ENCODE results near the gene TPRA1. TPM values are rescaled to one million over a fixed set of nuclear protein-coding genes. Genes with fewer than 3 reads are reported as not detected.

Gene TPRA1
- total RNA-seq, 1 experiment from 2014 or later = 20.0 TPM

DNA sequence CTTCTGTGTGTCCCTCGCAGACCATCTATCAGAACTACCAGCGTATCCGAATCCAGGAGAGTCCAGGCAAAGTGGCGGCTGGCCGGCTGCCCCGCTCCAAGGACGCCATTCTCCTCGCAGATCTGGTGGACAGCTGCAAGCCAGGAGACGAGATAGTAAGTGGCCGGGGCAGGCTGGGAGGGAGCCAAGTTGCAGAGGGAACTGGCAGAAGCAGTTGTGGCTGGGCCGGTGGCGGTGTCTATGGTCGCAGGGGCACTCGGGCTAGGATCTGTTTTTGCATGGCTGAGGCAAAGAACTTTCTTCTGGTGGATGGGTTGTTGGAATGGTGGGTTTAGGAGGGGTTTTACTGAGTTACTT lies 17.8 kb upstream of the TPRA1 start:
- no peak for DNase-seq
- no peak overlapping the region for H3K4me3 Mint-ChIP-seq
- no peaks in the 10 kb centered on the region for H3K4me1 Mint-ChIP-seq
- Histone ChIP-seq H3K56ac (ENCODE audit: insufficient read length, low read depth, low read length) (no peak overlapping the region), H2BK5ac (ENCODE audit: insufficient read length, low read length) (no peak overlapping the region), H2BK120ac (ENCODE audit: low read depth, low read length, poor library complexity, severe bottlenecking) (no peak overlapping the region), H2BK15ac (ENCODE audit: low read depth, low read length) (no peak overlapping the region), H3K27ac (ENCODE audit: insufficient read length, low read depth, low read length) (no peak overlapping the region), H3K79me1 (ENCODE audit: insufficient read depth, low read depth, low read length, poor library complexity, severe bottlenecking) (peaks cover 5% of the 10 kb centered on the region), H3K18ac (ENCODE audit: insufficient read length, low read depth, low read length) (no peak overlapping the region), H3K4me1 (ENCODE audit: insufficient read depth, low read length) (no peaks in the 10 kb centered on the region), H2AFZ (ENCODE audit: low read length) (no peak overlapping the region), H3K79me2 (ENCODE audit: insufficient read depth, low read length) (no peaks in the 10 kb centered on the region), H3K23me2 (ENCODE audit: insufficient read length, low read depth, low read length, poor library complexity, severe bottlenecking) (no peaks in the 10 kb centered on the region), H4K91ac (ENCODE audit: insufficient read length, low read depth, low read length) (no peak overlapping the region), H2BK12ac (ENCODE audit: insufficient read length, low read depth, low read length) (no peak overlapping the region), H3K4ac (ENCODE audit: low read depth, low read length) (no peak overlapping the region), H3K14ac (ENCODE audit: insufficient read depth, low read length) (no peak overlapping the region), H3T11ph (ENCODE audit: low read length) (no peak overlapping the region), H3K23ac (ENCODE audit: insufficient read length, low read depth, low read length) (no peak overlapping the region), H2AK5ac (ENCODE audit: insufficient read length, low read length) (no peak overlapping the region), H2BK20ac (ENCODE audit: low read depth, low read length, poor library complexity, severe bottlenecking) (no peak overlapping the region), H4K8ac (replicated peaks; ENCODE audit: insufficient read length, low read depth, low read length) (no peak overlapping the region), H4K5ac (ENCODE audit: insufficient read length, low read depth, low read length) (no peak overlapping the region), H3K9ac (ENCODE audit: extremely low read depth, insufficient read length, low read length) (no peak overlapping the region), H4K20me1 (ENCODE audit: control insufficient read depth, insufficient read depth, insufficient read length) (no peaks in the 10 kb centered on the region), H3K27me3 (ENCODE audit: insufficient read depth, low read length) (no peaks in the 10 kb centered on the region), H3K9me3 (ENCODE audit: control insufficient read depth, low read depth, low read length) (no peaks in the 10 kb centered on the region), H3K4me2 (ENCODE audit: insufficient read depth, insufficient read length, low read length) (no peak overlapping the region)
- H3K27me3 Mint-ChIP-seq (ENCODE audit: low read depth) = no peaks in the 10 kb centered on the region
- no peaks in the 10 kb centered on the region for H3K9me3 Mint-ChIP-seq
- H3K36me3 Mint-ChIP-seq (ENCODE audit: insufficient read depth in 1 of 3, low read depth in 3 of 3) = peaks cover 82 to 98% (median 94%) of the 10 kb centered on the region in 3 experiments
- no peak overlapping the region; a peak in 1 of 7 replicates for H3K27ac Mint-ChIP-seq
- TF ChIP-seq, protein P1, sequence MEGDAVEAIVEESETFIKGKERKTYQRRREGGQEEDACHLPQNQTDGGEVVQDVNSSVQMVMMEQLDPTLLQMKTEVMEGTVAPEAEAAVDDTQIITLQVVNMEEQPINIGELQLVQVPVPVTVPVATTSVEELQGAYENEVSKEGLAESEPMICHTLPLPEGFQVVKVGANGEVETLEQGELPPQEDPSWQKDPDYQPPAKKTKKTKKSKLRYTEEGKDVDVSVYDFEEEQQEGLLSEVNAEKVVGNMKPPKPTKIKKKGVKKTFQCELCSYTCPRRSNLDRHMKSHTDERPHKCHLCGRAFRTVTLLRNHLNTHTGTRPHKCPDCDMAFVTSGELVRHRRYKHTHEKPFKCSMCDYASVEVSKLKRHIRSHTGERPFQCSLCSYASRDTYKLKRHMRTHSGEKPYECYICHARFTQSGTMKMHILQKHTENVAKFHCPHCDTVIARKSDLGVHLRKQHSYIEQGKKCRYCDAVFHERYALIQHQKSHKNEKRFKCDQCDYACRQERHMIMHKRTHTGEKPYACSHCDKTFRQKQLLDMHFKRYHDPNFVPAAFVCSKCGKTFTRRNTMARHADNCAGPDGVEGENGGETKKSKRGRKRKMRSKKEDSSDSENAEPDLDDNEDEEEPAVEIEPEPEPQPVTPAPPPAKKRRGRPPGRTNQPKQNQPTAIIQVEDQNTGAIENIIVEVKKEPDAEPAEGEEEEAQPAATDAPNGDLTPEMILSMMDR (conservative IDR thresholded peaks at IDR 0.05) = no peak
- no CpG with 5 or more reads among the region's 14 CpGs for WGBS (ENCODE audit: extremely low coverage, insufficient read length, low lambda C conversion rate)

Measured in H9 (cell line).